ENCODE results near the gene RSPH10B2. TPM values are rescaled to one million over a fixed set of nuclear protein-coding genes. Genes with fewer than 3 reads are reported as not detected.

Gene RSPH10B2
- total and polyA plus RNA-seq, 2 of the 13 experiments (the other 11 are each of a cell fraction or from before 2014, with no cell fraction given) = 0.31 TPM; not detected in 1

- TF ChIP-seq ZBTB49 (CRISPR knock-in tag; IDR thresholded peaks at IDR 0.05; ENCODE audit: borderline replicate concordance) (no peak), YEATS2 (CRISPR knock-in tag; IDR thresholded peaks at IDR 0.05; ENCODE audit: borderline replicate concordance) (peak; percentile 84), SRSF1 (optimal IDR thresholded peaks at IDR 0.05; ENCODE audit: low read depth, low read length) (no peak), ATAD3A (CRISPR knock-in tag; IDR thresholded peaks at IDR 0.05) (no peak), ATF4 (CRISPR knock-in tag; IDR thresholded peaks at IDR 0.05) (no peak), JUNB (CRISPR knock-in tag; IDR thresholded peaks at IDR 0.05; ENCODE audit: borderline replicate concordance) (no peak), ZNF512B (CRISPR knock-in tag; IDR thresholded peaks at IDR 0.05; ENCODE audit: borderline replicate concordance) (no peak), RXRA (CRISPR knock-in tag; IDR thresholded peaks at IDR 0.05) (peak; percentile 99), SNAI1 (CRISPR knock-in tag; IDR thresholded peaks at IDR 0.05; ENCODE audit: borderline replicate concordance) (peak; percentile 83; the same call in 1 of the 2 replicates), PHF20 (CRISPR knock-in tag; IDR thresholded peaks at IDR 0.05) (peak; percentile 83), ZSCAN5A (CRISPR knock-in tag; IDR thresholded peaks at IDR 0.05; ENCODE audit: borderline replicate concordance) (no peak), CAMTA2 (CRISPR knock-in tag; IDR thresholded peaks at IDR 0.05; ENCODE audit: borderline replicate concordance) (peak; percentile 85; the same call in 1 of the 2 replicates), ZNF205 (CRISPR knock-in tag; IDR thresholded peaks at IDR 0.05) (0 out of 2 replicates have a peak, but pooled peaks have one; percentile 64), THAP11 (CRISPR knock-in tag; IDR thresholded peaks at IDR 0.05) (peak; percentile 91), ZNF431 (CRISPR knock-in tag; IDR thresholded peaks at IDR 0.05; ENCODE audit: borderline replicate concordance, low read depth) (no peak), FOSL2 (CRISPR knock-in tag; IDR thresholded peaks at IDR 0.05) (no peak; the same call in 1 of the 2 replicates), ZNF546 (CRISPR knock-in tag; conservative IDR thresholded peaks at IDR 0.05) (no peak; the same call in none of the 2 replicates), ZBTB38 (CRISPR knock-in tag; IDR thresholded peaks at IDR 0.05) (peak; percentile 87)
- TF ChIP-seq, protein P1, sequence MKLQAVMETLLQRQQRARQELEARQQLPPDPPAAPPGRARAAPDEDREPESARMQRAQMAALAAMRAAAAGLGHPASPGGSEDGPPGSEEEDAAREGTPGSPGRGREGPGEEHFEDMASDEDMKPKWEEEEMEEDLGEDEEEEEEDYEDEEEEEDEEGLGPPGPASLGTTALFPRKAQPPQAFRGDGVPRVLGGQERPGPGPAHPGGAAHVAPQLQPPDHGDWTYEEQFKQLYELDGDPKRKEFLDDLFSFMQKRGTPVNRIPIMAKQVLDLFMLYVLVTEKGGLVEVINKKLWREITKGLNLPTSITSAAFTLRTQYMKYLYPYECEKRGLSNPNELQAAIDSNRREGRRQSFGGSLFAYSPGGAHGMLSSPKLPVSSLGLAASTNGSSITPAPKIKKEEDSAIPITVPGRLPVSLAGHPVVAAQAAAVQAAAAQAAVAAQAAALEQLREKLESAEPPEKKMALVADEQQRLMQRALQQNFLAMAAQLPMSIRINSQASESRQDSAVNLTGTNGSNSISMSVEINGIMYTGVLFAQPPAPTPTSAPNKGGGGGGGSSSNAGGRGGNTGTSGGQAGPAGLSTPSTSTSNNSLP (IDR thresholded peaks at IDR 0.05; ENCODE audit: low read depth, low read length) = no peak
Measured at GRCh38 chr7:6729492-6730342, 24.2 kb upstream of the RSPH10B2 start (continued).

All from HepG2 (cell line).